Measurements from ENCODE around the gene NSFL1C.
A peak's percentile ranks its signal among the peaks of the same experiment; 100 is the strongest.
"Not testable (repeated sequence)": the region's sequence is repeated elsewhere in the genome, so short reads cannot be mapped to it uniquely, and the experiment has no call there.

NSFL1C gene

DNA sequence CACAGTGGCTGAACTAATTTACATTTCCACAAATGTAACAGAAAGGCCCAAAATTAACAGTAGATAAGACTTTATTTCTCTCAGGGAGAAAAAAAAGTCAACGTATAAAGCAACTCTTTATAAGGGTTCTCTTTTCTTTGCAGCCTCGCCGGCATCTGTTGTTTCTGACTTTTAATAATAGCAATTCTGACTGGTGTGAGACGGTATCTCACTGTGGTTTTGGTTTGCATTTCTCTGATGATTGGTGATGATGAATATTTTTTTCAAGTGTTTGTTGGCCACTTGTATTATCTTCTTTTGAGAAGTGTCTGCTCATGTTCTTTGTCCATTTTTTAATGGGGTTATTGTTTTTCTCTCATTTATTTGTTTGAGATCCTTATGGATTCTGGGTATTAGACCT is 46.6 kb downstream of the NSFL1C start:
- Histone ChIP-seq H3K9me3 (0 out of 2 replicates have a peak, but pooled peaks cover 3% of the 10 kb centered on the region), H3K27me3 (ENCODE audit: low read depth) (peaks cover under 1% of the 10 kb centered on the region; the same call in 1 of the 2 replicates), H3K4me1 (no peaks in the 10 kb centered on the region), H3K4me3 (no peak overlapping the region), H3K36me3 (replicated peaks) (no peaks in the 10 kb centered on the region)
- in situ Hi-C loops (cut with MboI; ENCODE audit: low sequenced_read_pairs), result no loop called here
- no peak for DNase-seq (ENCODE audit: low spot score in 2 of 2)

DNA sequence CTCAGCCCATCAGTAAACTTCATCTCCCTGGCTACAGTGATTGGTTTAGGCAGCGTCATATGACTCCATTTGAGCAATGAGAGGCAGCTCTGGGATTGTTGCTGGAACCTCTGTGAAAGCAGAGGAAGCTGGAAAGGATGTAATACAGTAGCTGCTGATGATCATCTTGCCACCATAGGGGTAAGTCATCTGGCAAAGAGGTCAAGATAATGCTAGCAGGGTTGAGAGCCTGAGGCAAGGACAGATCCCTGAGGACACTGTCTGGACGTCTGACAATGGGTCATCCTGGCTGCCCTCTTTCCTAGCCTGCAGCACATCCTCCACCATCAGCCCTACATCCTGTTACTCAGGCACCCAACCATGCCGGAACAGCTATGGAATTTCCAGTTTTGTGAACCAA is 48.3 kb downstream of the NSFL1C start:
- DNase-seq (ENCODE audit: low spot score in 2 of 2), result no peak
- H3K4me3 ChIP-seq, result no peak overlapping the region
- H3K36me3 ChIP-seq (replicated peaks), result no peaks in the 10 kb centered on the region
- in situ Hi-C loops (cut with MboI; ENCODE audit: low sequenced_read_pairs), result no loop called here
- H3K4me1 ChIP-seq, result no peaks in the 10 kb centered on the region
- H3K27me3 ChIP-seq (ENCODE audit: low read depth), result peaks cover 14% of the 10 kb centered on the region
- 0 out of 2 replicates have a peak, but pooled peaks cover 3% of the 10 kb centered on the region for H3K9me3 ChIP-seq

- Histone ChIP-seq H3K4me3 (no peak overlapping the region), H3K27me3 (ENCODE audit: low read depth) (peaks cover 14% of the 10 kb centered on the region), H3K9me3 (0 out of 2 replicates have a peak, but pooled peaks cover 3% of the 10 kb centered on the region), H3K36me3 (replicated peaks) (no peaks in the 10 kb centered on the region), H3K4me1 (no peaks in the 10 kb centered on the region)
- in situ Hi-C loops (cut with MboI; ENCODE audit: low sequenced_read_pairs), result no loop called here
- no peak for DNase-seq (ENCODE audit: low spot score in 2 of 2)
Observed at GRCh38 chr20:1417790-1418189, 48.9 kb downstream of the NSFL1C start.

DNA sequence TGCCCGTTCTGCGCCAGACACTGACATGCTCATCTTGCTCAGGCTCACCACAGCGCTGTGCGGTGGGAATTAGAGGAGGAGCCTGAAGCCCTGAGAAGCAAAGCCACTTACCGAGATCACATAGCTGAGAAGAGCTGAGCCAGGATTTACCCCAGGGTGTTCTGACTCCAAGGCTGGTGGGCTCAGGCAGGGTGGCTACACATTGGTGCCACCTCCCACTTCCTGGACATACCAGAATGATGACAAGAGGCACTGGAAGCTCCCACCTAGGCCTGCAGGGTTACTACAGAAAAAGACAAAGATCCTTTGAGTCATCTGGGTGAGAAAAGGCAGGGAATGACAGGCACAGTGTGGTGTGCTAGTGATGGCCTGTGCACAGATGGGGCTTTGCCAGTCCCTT is 49.4 kb downstream of the NSFL1C start:
- in situ Hi-C loops (cut with MboI; ENCODE audit: low sequenced_read_pairs), result no loop called here
- Histone ChIP-seq H3K9me3 (0 out of 2 replicates have a peak, but pooled peaks cover 3% of the 10 kb centered on the region), H3K4me3 (no peak overlapping the region), H3K36me3 (replicated peaks) (no peaks in the 10 kb centered on the region), H3K4me1 (no peaks in the 10 kb centered on the region), H3K27me3 (ENCODE audit: low read depth) (peaks cover 14% of the 10 kb centered on the region)
- no peak for DNase-seq (ENCODE audit: low spot score in 2 of 2)

DNA sequence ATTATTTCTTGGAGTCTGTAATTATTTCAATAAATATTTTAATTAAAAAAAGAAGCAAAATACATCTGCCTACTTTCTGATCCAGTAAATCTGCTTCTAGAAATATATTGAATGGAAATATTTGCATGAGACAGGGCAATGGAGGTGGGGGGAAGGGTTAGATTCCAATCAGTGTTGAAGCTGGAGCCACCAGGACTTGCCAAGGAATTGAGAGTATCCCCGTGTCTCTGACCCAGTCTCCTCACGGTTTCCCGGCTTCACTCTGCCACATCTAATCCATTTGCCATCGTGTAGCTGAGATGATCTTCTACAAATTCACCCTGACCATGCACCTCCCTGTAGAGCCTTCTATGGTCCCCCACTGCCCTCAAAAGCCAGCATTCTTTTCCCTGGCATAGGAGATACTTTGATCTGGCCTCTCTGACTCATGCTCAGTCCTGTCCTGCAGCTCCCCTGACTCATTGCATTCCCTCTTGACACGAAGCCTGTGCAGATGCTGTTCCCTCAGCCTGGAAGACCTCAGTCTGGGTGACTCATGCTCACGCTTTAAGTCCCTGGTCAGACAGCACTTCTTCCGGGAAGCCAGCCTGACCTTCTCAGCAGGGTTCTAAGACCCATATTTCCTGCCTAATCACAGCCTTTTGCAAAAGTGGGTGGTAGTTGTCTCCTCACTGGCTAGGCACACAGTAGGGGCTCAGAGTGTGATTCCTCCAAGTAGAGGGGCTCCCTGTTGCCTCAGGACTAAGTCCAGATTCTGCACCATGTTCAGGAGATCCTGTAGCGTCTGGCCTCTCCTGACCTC is 50.8 kb downstream of the NSFL1C start:
- Histone ChIP-seq H3K4me1 (no peaks in the 10 kb centered on the region), H3K4me3 (no peak overlapping the region), H3K36me3 (replicated peaks) (no peaks in the 10 kb centered on the region), H3K27me3 (ENCODE audit: low read depth) (peaks cover 14% of the 10 kb centered on the region), H3K9me3 (0 out of 2 replicates have a peak, but pooled peaks cover 3% of the 10 kb centered on the region)
- in situ Hi-C loops (cut with MboI; ENCODE audit: low sequenced_read_pairs), result no loop called here
- no peak for DNase-seq (ENCODE audit: low spot score in 2 of 2)

GRCh38 chr20:1414982-1415381 is 51.7 kb downstream of the NSFL1C start:
- Histone ChIP-seq H3K36me3 (replicated peaks) (no peaks in the 10 kb centered on the region), H3K27me3 (ENCODE audit: low read depth) (peaks cover 14% of the 10 kb centered on the region), H3K9me3 (no peaks in the 10 kb centered on the region; the same call in 1 of the 2 replicates), H3K4me1 (no peaks in the 10 kb centered on the region), H3K4me3 (no peak overlapping the region)
- no peak for DNase-seq (ENCODE audit: low spot score in 2 of 2)
- in situ Hi-C loops (cut with MboI; ENCODE audit: low sequenced_read_pairs), result no loop called here

GRCh38 chr20:1405801-1406200 is 60.8 kb downstream of the NSFL1C start:
- Histone ChIP-seq H3K9me3 (no peaks in the 10 kb centered on the region; the same call in 1 of the 2 replicates), H3K36me3 (replicated peaks) (no peaks in the 10 kb centered on the region), H3K27me3 (ENCODE audit: low read depth) (no peaks in the 10 kb centered on the region), H3K4me1 (no peaks in the 10 kb centered on the region), H3K4me3 (no peak overlapping the region)
- in situ Hi-C loops (cut with MboI; ENCODE audit: low sequenced_read_pairs), result no loop called here
- DNase-seq (ENCODE audit: low spot score in 2 of 2), result no peak

GRCh38 chr20:1403624-1404023 is 63.0 kb downstream of the NSFL1C start:
- Histone ChIP-seq H3K27me3 (ENCODE audit: low read depth) (no peaks in the 10 kb centered on the region), H3K4me1 (peaks cover 13% of the 10 kb centered on the region), H3K36me3 (replicated peaks) (no peaks in the 10 kb centered on the region), H3K4me3 (no peak overlapping the region), H3K9me3 (no peaks in the 10 kb centered on the region)
- in situ Hi-C loops (cut with MboI; ENCODE audit: low sequenced_read_pairs), result no loop called here
- DNase-seq (ENCODE audit: low spot score in 2 of 2), result no peak

GRCh38 chr20:1402149-1402548 is 64.5 kb downstream of the NSFL1C start:
- H3K4me1 ChIP-seq, result peaks cover 16% of the 10 kb centered on the region
- no peak overlapping the region for H3K4me3 ChIP-seq
- in situ Hi-C loops (cut with MboI; ENCODE audit: low sequenced_read_pairs), result no loop called here
- H3K36me3 ChIP-seq (replicated peaks), result no peaks in the 10 kb centered on the region
- no peak for DNase-seq (ENCODE audit: low spot score in 2 of 2)
- H3K9me3 ChIP-seq, result no peaks in the 10 kb centered on the region
- H3K27me3 ChIP-seq (ENCODE audit: low read depth), result no peaks in the 10 kb centered on the region

DNA sequence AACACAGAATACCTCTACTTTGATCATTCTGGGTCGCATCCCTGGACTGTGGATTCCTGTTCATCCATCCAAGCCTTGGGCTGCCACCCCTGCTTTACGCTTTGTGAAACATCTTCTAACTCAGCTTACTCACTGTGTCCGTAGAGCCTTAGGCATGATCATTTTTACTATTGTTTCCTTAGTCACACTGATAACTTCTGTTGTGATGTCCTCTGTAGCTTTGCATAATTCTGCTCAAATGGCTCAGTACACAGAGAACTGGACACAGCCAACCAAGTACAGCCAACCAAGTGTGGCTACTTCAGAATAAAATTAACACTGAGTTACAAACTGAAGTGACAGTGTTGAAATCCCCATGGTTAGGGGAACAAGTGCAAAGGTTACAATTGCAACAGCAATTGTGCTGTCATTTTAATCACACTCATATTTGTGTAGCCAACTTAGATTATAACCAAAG is 65.2 kb downstream of the NSFL1C start:
- Histone ChIP-seq H3K27me3 (ENCODE audit: low read depth) (no peaks in the 10 kb centered on the region), H3K36me3 (replicated peaks) (no peaks in the 10 kb centered on the region), H3K4me1 (peaks cover 23% of the 10 kb centered on the region), H3K9me3 (no peaks in the 10 kb centered on the region), H3K4me3 (no peak overlapping the region)
- in situ Hi-C loops (cut with MboI; ENCODE audit: low sequenced_read_pairs), result no loop called here
- no peak for DNase-seq (ENCODE audit: low spot score in 2 of 2)

GRCh38 chr20:1399678-1400366 is 66.8 kb downstream of the NSFL1C start:
- H3K27me3 ChIP-seq (ENCODE audit: low read depth); in situ Hi-C loops (cut with MboI; ENCODE audit: low sequenced_read_pairs); H3K36me3 ChIP-seq (replicated peaks); H3K9me3 ChIP-seq; H3K4me3 ChIP-seq: not testable (repeated sequence)
- peak in 1 of 2 experiments; percentile 9 for DNase-seq (ENCODE audit: low spot score in 2 of 2)
- peaks cover 26% of the 10 kb centered on the region for H3K4me1 ChIP-seq

DNA sequence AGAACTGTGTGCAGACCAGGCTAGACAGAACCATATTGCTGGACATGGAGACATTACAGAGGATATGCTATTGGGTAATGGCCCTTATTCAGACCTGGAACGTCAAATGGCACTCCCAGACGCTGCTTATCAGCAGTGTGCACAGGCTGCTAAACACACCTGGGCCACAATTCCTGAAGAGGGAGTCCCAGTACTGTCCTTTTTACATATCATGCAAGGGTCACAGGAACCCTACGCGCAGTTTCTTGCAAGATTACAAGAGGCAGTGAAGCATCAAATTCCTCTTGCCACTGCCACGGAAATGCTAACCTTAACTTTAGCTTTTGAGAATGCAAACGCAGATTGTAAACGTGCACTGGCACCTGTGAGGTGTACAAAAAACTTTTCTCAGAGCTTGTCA is 68.5 kb downstream of the NSFL1C start:
- H3K36me3 ChIP-seq (replicated peaks); H3K4me3 ChIP-seq; H3K27me3 ChIP-seq (ENCODE audit: low read depth); H3K9me3 ChIP-seq; in situ Hi-C loops (cut with MboI; ENCODE audit: low sequenced_read_pairs); DNase-seq (ENCODE audit: low spot score in 2 of 2): not testable (repeated sequence)
- peaks cover 26% of the 10 kb centered on the region for H3K4me1 ChIP-seq

DNA sequence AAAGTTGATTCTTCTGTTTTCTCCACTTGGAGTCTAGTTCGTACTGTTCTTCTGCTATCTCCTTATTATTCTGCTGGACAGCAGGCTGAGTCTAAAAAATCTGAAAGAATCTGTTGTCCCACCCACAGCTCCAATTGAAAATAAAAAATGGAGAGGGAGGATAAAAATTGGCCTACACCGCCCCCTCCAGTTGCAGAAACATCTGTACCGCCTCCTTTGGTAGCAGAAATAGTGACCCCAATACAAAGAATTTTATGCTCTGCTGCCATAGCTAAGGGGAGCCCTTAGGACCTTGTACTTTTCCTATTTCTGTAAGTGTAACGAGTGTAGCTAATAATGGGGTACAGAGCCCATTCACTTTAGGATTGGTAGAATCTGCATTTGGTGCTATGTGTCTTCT is 68.9 kb downstream of the NSFL1C start:
- Histone ChIP-seq H3K27me3 (ENCODE audit: low read depth) (no peaks in the 10 kb centered on the region), H3K4me3 (no peak overlapping the region), H3K9me3 (no peaks in the 10 kb centered on the region), H3K36me3 (replicated peaks) (no peaks in the 10 kb centered on the region), H3K4me1 (peaks cover 26% of the 10 kb centered on the region)
- DNase-seq (ENCODE audit: low spot score in 2 of 2), result no peak
- in situ Hi-C loops (cut with MboI; ENCODE audit: low sequenced_read_pairs), result no loop called here

DNA sequence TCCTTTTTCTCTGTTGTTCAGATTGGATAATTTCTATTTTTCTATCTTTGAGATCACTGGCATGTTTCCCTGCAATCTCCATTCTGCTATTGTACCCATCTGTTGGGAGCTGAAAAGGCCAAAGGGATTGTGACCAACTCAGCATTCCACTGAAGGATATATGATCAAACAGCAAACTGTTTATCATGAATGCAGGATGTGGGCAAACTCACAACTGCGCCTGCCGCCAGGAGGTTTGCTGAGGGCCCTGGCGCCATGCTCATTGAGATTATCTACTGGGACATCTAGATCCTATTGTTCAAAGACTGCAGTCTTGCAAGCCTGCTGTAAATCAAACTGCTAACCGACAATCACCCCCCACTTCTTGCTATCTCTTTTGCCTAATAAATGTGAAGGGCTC is 69.9 kb downstream of the NSFL1C start:
- Histone ChIP-seq H3K4me3 (no peak overlapping the region), H3K36me3 (replicated peaks) (no peaks in the 10 kb centered on the region), H3K4me1 (peaks cover 26% of the 10 kb centered on the region), H3K27me3 (ENCODE audit: low read depth) (no peaks in the 10 kb centered on the region), H3K9me3 (no peaks in the 10 kb centered on the region)
- peak; percentile 29 to 43 for DNase-seq (ENCODE audit: low spot score in 2 of 2)
- in situ Hi-C loops (cut with MboI; ENCODE audit: low sequenced_read_pairs), result no loop called here
